DOHH2 (cell line): Measurements from ENCODE around the gene AUTS2.

Experiments used
- H3F3A ChIP-seq: fragments of 200-600 bp; sonication (generic), shearing (Covaris generic); 2 replicates; pipeline ENCODE4 v1.6.0; 2016; ENCODE audit warnings: antibody characterized with exemption, mild to moderate bottlenecking; ENCODE audit not compliant: control insufficient read depth, insufficient read depth
- H3K27ac ChIP-seq: fragments of 200-600 bp; sonication (generic); 2 replicates; pipeline ENCODE4 v1.5.1; 2014; ENCODE audit warnings: low read depth, mild to moderate bottlenecking, low read length, moderate library complexity
- H3K27me3 ChIP-seq: fragments of 200-600 bp; sonication (generic); 2 replicates; pipeline ENCODE4 v1.6.1; 2014; ENCODE audit warnings: mild to moderate bottlenecking, low read length, mixed read lengths; ENCODE audit not compliant: control insufficient read depth
- H3K36me3 ChIP-seq: fragments of 200-600 bp; sonication (generic); 2 replicates; pipeline ENCODE4 v1.6.1; 2014; ENCODE audit warnings: mild to moderate bottlenecking, low read length, moderate library complexity, mixed read lengths; ENCODE audit not compliant: control insufficient read depth
- H3K4me1 ChIP-seq: fragments of 200-600 bp; sonication (generic); 2 replicates; pipeline ENCODE4 v1.6.1; 2014; ENCODE audit warnings: mild to moderate bottlenecking, low read length, mixed read lengths; ENCODE audit not compliant: control insufficient read depth
- H3K4me2 ChIP-seq: fragments of 200-600 bp; sonication (generic); 2 replicates; pipeline ENCODE4 v1.6.0; 2014; ENCODE audit warnings: mild to moderate bottlenecking, low read length, moderate library complexity
- H3K4me3 ChIP-seq: fragments of 200-600 bp; sonication (generic); 2 replicates; pipeline ENCODE4 v1.5.1; 2014; ENCODE audit warnings: mild to moderate bottlenecking, low read length, mixed read lengths
- H3K79me2 ChIP-seq: fragments of 200-600 bp; sonication (generic); 2 replicates; pipeline ENCODE4 v1.6.1; 2014; ENCODE audit warnings: mild to moderate bottlenecking, low read length, mixed read lengths; ENCODE audit not compliant: control insufficient read depth
- H3K9me2 ChIP-seq: fragments of 200-600 bp; sonication (generic); replicated peaks from 2 replicates; pipeline ENCODE4 v1.6.1; 2014; ENCODE audit warnings: mild to moderate bottlenecking, low read length, mixed read lengths; ENCODE audit not compliant: control insufficient read depth
- H3K9me3 ChIP-seq: fragments of 200-600 bp; sonication (generic); 2 replicates; pipeline ENCODE4 v1.6.1; 2014; ENCODE audit warnings: antibody characterized with exemption, low read length, mixed read lengths; ENCODE audit not compliant: control insufficient read depth, insufficient read depth
- H4K20me1 ChIP-seq: fragments of 200-600 bp; sonication (generic); 2 replicates; pipeline ENCODE4 v1.6.0; 2014; ENCODE audit warnings: low read depth, mild to moderate bottlenecking, antibody characterized with exemption, low read length, moderate library complexity; ENCODE audit not compliant: control insufficient read depth, insufficient read depth
- CTCF ChIP-seq: fragments of 200-600 bp; sonication (generic); IDR thresholded peaks from one replicate; pipeline ENCODE4 v1.5.1; 2014; ENCODE audit warnings: antibody characterized with exemption, mild to moderate bottlenecking, low read depth, low read length; ENCODE audit not compliant: poor library complexity, severe bottlenecking
- EZH2phosphoT487 ChIP-seq: fragments of 200-600 bp; sonication (generic); IDR thresholded peaks from 2 replicates; pipeline ENCODE4 v1.6.1; 2017; ENCODE audit warnings: borderline replicate concordance, mild to moderate bottlenecking, antibody characterized with exemption, low read length, moderate library complexity, mixed read lengths

The AUTS2 gene

GRCh38 chr7:70214071-70214470 lies 615.8 kb downstream of the AUTS2 start:
- Histone ChIP-seq H3F3A (no peaks in the 10 kb centered on the region), H3K27me3 (no peaks in the 10 kb centered on the region), H4K20me1 (no peaks in the 10 kb centered on the region), H3K4me3 (no peak overlapping the region), H3K4me2 (no peak overlapping the region), H3K79me2 (no peaks in the 10 kb centered on the region), H3K4me1 (no peaks in the 10 kb centered on the region), H3K36me3 (no peaks in the 10 kb centered on the region), H3K27ac (no peak overlapping the region), H3K9me2 (no peaks in the 10 kb centered on the region), H3K9me3 (no peaks in the 10 kb centered on the region)
- no peak for TF ChIP-seq EZH2phosphoT487
- TF ChIP-seq CTCF: no peak

GRCh38 chr7:70215491-70215890 lies 617.2 kb downstream of the AUTS2 start:
- H3K4me3 ChIP-seq: no peak overlapping the region
- no peak overlapping the region for H3K27ac ChIP-seq
- no peaks in the 10 kb centered on the region for H3K9me2 ChIP-seq
- no peak overlapping the region for H3K4me2 ChIP-seq
- TF ChIP-seq EZH2phosphoT487 (no peak), CTCF (no peak)
- H3F3A ChIP-seq: no peaks in the 10 kb centered on the region
- H3K4me1 ChIP-seq: no peaks in the 10 kb centered on the region
- no peaks in the 10 kb centered on the region for H3K36me3 ChIP-seq
- no peaks in the 10 kb centered on the region for H3K27me3 ChIP-seq
- no peaks in the 10 kb centered on the region for H3K9me3 ChIP-seq
- H3K79me2 ChIP-seq: no peaks in the 10 kb centered on the region
- no peaks in the 10 kb centered on the region for H4K20me1 ChIP-seq

- no peak overlapping the region for H3K27ac ChIP-seq
- H3K4me2 ChIP-seq: no peak overlapping the region
- no peaks in the 10 kb centered on the region for H4K20me1 ChIP-seq
- no peaks in the 10 kb centered on the region for H3K79me2 ChIP-seq
- H3K36me3 ChIP-seq: no peaks in the 10 kb centered on the region
- H3K4me1 ChIP-seq: no peaks in the 10 kb centered on the region
- TF ChIP-seq EZH2phosphoT487 (no peak), CTCF (no peak)
- no peaks in the 10 kb centered on the region for H3K27me3 ChIP-seq
- H3K4me3 ChIP-seq: no peak overlapping the region
- no peaks in the 10 kb centered on the region for H3K9me2 ChIP-seq
- no peaks in the 10 kb centered on the region for H3F3A ChIP-seq
- no peaks in the 10 kb centered on the region for H3K9me3 ChIP-seq
Observed at GRCh38 chr7:70217571-70217970, 619.3 kb downstream of the AUTS2 start.

- H3F3A ChIP-seq: no peaks in the 10 kb centered on the region
- H3K4me1 ChIP-seq: 0 out of 2 replicates have a peak, but pooled peaks cover under 1% of the 10 kb centered on the region
- no peaks in the 10 kb centered on the region for H3K36me3 ChIP-seq
- H3K4me2 ChIP-seq: no peak overlapping the region
- no peaks in the 10 kb centered on the region for H3K27me3 ChIP-seq
- TF ChIP-seq CTCF (no peak), EZH2phosphoT487 (no peak)
- H3K9me2 ChIP-seq: no peaks in the 10 kb centered on the region
- no peaks in the 10 kb centered on the region for H3K9me3 ChIP-seq
- H3K79me2 ChIP-seq: no peaks in the 10 kb centered on the region
- no peak overlapping the region for H3K27ac ChIP-seq
- no peak overlapping the region for H3K4me3 ChIP-seq
- no peaks in the 10 kb centered on the region for H4K20me1 ChIP-seq
Observed at GRCh38 chr7:70218006-70218405, 619.7 kb downstream of the AUTS2 start.
